GM21423 (cell line): ENCODE measurements around the gene ADAM22.

Experiments used
- ATAC-seq: cut with Tn5 transposase; IDR thresholded peaks from one replicate; pipeline ENCODE4 v1.9.1; 2021; ENCODE audit warnings: mild to moderate bottlenecking, moderate library complexity; ENCODE audit not compliant: unreplicated experiment

The ADAM22 gene

GRCh38 chr7:87948371-87948770 lies 14.3 kb downstream of the ADAM22 start:
- no peak for ATAC-seq

DNA sequence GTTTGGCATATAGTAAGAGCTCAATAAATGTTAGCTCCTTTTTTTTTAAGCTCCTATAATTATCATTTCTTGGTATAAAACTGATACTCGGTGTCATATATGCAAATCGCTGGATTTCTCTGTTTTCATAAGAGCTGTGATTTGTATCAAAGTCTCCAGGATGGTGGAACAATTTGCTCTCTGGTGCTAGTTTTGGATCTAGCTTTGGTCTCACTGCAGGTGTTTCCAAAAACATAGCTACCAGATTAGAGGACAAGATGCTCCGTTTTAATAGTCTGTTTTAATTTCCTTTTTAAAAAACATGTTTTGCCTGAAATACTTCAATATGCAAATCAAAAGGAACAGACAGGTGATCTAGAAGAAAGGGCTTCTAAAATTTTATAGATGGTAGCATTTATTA lies 25.3 kb downstream of the ADAM22 start:
- no peak for ATAC-seq

DNA sequence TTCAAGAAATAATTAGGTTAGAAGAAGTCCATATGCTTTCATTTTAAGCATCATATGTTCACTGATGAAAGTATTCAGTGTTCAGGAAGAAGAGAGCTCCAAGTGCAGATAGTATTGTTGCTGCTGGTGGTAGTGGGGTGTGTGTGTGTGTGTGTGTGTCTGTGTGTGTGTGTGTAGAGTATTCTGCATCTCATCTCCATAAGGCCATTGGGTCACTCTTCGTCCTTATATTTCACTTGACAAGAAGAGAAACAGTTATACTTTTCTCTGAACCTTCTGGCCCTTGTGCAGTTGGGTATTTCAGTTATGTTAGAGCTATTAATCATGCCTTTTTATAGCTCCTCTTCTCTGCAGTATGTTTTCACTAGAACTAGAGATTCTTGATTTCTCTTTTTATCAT lies 26.2 kb downstream of the ADAM22 start:
- ATAC-seq = no peak

DNA sequence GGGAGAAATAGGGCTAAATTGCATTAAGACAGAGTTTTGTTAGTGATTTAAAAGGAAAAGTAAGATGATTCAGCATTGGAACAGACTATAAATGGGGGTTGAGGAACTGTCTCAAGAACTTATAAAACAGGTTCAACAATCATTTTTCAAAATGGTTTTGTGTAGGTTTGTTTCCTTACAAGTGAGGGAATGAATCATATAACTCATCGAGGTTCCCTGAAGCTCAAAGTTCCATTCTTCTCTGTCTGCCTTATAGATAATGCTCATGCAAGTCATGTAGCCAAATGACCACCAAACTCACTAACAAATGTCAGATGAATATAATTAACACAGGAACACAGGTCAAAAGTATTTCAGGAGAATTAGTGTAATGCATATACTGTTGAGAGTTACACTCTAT lies 27.7 kb downstream of the ADAM22 start:
- ATAC-seq = no peak

GRCh38 chr7:87966271-87966670 lies 32.2 kb downstream of the ADAM22 start:
- no peak for ATAC-seq

GRCh38 chr7:87968021-87968420 lies 34.0 kb downstream of the ADAM22 start:
- ATAC-seq = no peak

DNA sequence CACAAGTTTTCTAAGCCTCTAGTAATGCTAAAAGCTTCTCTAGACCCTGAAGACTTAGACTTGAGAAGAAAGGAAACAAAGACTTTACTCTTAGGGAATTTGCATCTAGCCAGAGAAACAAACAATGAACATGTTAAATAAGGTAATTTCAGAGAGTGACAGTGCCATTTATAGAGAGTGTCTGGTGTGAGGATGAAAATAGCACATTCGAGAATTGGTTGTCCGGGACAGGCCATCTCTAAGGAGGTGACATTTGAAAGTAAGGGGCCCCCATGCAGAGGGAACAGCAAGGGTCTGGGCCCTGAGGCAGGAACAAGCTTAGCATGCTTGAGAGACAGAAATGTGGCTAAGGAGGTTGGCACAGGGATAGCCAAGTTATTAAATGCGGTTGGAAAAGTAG lies 48.1 kb downstream of the ADAM22 start:
- no peak for ATAC-seq

GRCh38 chr7:87984088-87984487 lies 50.0 kb downstream of the ADAM22 start:
- no peak for ATAC-seq

DNA sequence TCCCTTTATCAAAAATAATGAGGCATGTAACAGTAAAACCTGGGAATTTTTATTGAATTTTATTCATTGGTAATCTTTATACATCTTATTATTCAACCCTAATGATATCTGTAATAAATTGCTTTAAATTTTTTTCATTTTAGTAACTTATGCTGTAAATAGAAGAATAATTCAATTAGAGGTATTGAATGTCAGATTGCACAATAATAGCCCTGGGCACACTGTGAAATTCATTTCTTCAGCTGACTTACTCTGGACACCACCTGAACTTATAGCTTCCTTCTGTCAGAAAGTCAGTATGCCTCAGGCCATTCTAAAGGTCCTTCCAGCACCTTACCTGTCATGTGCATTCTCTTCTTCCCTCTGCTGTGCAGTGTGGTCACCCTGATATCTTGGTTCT lies 59.2 kb downstream of the ADAM22 start:
- no peak for ATAC-seq

GRCh38 chr7:87999261-87999660 lies 65.2 kb downstream of the ADAM22 start:
- no peak for ATAC-seq

DNA sequence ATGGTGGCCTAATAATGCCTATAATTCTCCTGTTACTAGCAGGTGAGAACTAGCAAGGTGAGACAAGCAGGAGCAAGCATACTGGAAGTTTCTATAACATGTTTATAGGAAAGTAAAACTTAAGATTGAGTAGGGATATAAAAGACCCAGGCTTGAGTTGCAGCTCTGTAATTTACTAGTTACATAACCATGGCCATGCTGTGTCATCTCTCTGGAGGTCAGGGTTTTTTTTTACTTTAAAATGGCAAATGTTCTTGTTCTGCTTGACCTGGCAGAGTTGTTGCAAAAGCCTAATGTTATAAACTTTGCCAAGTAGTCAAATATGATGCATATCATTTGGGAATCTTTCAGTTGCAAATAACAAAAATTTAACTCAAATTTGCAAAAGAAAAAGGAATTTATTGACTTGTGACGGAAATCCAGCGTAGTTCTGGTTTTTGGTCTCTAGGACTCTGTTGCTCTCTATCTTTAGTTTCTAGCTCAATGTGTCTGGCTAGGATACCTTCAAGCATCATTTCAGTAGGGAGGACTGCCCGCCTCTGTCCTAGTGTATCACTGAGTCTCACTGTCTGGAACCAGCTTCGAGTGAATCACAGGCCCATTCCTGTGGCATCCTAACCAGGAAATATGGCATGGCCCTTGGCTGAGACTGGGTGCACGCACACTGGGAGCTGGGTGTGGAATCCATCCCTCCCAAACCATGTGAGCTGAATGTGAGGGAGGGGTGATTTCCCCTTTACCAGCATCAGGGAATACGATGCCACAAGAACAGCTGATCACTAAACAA lies 67.9 kb downstream of the ADAM22 start:
- ATAC-seq = no peak

DNA sequence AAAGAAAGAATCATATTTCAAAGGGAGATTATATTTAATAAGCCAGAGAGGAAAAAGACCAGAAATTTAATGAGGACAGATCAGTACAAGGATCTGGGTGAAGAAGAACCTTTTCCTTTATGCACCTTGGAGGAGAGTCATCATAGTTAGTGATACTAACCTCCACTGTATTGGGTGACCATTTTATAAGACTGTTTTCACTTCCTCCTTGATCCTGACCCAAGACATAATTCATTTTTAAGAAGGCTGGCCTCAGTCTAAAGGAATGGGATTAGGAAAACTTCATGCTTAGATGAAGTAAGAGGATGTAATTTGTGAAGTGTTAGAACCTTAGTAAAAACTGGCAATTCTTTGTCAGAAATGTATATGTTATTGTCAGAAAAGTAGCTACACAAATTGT lies 68.6 kb downstream of the ADAM22 start:
- no peak for ATAC-seq

DNA sequence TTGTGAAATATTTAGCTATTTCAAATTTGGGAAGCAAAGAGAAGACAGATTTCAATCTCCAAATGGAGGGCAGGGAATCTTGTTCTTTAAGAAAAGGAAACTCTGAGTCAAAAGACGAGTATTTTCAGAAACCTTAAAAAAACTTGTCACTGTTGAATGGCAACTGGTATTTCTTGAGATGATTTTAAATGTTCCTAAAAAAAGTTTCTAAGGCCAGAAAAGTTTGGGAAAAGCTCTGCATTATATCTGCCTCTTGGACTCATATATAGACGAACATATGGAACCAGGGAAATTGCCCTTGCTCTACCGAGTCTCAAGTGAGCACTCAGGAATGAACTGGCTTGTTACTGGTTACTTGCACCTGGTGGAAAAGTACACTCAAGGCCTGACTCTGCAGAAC lies 69.5 kb downstream of the ADAM22 start:
- no peak for ATAC-seq

- no peak for ATAC-seq
Observed at GRCh38 chr7:88005191-88005590, 71.1 kb downstream of the ADAM22 start.

GRCh38 chr7:88009651-88010050 lies 75.6 kb downstream of the ADAM22 start:
- ATAC-seq = no peak

DNA sequence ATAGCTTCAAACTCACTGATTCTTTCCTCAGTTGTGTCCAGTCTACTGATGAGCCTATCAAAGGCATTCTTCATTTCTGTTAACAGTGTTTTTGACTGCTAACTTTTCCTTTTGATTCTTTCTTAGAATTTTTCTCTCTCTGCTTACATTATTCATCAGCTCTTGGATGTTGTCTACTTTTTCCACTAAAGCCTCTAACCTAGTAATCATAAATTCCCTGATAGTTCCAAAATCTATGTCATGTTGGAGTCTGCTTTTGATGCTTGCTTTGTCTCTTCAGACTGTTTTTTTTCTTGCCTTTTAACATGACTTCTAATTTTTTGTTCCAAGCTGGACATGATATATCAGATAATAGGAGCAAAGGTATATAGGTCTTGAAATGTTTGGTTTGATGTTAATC lies 78.0 kb downstream of the ADAM22 start:
- ATAC-seq = no peak

GRCh38 chr7:88013981-88014380 lies 79.9 kb downstream of the ADAM22 start:
- no peak for ATAC-seq

- ATAC-seq = no peak
Observed at GRCh38 chr7:88014581-88014980, 80.5 kb downstream of the ADAM22 start.

DNA sequence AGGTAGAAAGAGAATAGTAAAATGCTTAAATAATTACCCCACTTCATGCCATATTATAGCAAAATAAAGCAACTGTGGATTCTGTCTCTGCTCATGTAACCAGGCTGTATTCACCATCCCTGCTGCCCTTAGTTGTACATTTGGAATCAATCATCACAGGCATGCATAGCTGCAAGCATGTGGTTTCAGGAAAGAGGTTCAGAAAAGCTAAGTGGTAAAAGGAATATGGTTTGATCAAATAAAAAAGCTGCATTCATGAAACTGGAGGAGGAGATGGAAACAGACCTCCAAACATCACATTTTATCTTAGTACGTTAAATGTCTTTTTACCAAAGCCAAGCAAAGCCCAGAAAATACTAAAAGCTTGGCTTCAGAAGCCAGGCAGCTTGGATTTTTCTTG lies 81.3 kb downstream of the ADAM22 start:
- ATAC-seq = no peak

DNA sequence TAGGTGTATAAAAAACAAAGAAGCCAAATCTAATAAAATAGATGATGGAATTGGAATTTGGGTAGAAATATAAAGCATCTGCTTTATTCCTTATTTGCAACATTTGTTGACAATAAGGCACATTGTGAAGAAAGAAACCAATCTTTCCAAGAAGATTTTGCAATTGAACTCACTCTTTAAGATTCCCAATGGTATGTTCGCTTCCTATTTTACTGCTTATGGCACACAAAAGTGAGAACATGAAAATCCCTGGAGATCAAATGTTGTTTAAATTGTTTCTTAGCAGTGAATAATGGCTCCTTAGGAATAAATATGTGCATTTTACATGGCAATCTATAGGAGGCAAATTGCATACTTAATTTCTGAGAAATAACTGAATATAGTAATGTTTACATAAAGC lies 84.5 kb downstream of the ADAM22 start:
- ATAC-seq = no peak

GRCh38 chr7:88020953-88021665 lies 87.1 kb downstream of the ADAM22 start:
- ATAC-seq = no peak

DNA sequence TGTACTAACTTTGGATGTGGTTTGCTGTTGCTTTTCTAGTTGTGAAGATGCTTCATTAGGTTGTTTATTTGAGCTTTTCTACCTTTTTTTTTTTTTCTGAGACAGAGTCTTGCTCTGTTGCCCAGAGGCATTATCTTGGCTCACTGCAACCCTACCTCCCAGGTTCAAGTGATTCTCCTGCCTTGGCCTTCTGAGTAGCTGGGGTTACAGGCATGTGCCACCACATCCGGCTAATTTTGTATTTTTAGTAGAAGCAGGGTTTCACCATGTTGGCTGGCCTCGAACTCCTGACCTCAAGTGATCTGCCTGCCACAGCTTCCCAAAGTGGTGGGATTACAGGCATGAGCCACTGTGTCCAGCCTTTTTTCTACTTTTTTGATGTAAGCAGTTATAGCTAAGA lies 93.7 kb downstream of the ADAM22 start:
- ATAC-seq = no peak
